HepG2 (cell line): Measurements from ENCODE around the gene ZFAND2B. TPM values are rescaled to one million over a fixed set of nuclear protein-coding genes. Genes with fewer than 3 reads are reported as not detected.
A peak's percentile ranks its signal among the peaks of the same experiment; 100 is the strongest.

ENCODE experiments used
- CBX5 ChIP-seq: sonication (generic); formaldehyde crosslinking; IDR thresholded peaks from 2 replicates; pipeline ENCODE4 v1.4.0; 2020; ENCODE audit warnings: missing genetic modification reagents, borderline replicate concordance
- EEA1 ChIP-seq: sonication (generic); formaldehyde crosslinking; IDR thresholded peaks from 2 replicates; pipeline ENCODE4 v1.5.1; 2020; ENCODE audit warnings: mild to moderate bottlenecking, missing genetic modification reagents, borderline replicate concordance
- FOXK2 ChIP-seq: fragments of 450-650 bp; IDR thresholded peaks from 2 replicates; pipeline ENCODE4 v1.6.1; 2016
- HBP1 ChIP-seq: IDR thresholded peaks from 2 replicates; pipeline ENCODE4 v1.6.1; 2016; ENCODE audit warnings: low read depth, control low read depth
- HOXA3 ChIP-seq: sonication (generic); formaldehyde crosslinking; IDR thresholded peaks from 2 replicates; pipeline ENCODE4 v1.5.0; 2020; ENCODE audit warnings: missing genetic modification reagents
- KAT7 ChIP-seq: IDR thresholded peaks from 2 replicates; pipeline ENCODE4 v1.6.1; 2018; ENCODE audit warnings: borderline replicate concordance, missing compliant biosample characterization
- KLF13 ChIP-seq: sonication (generic); formaldehyde crosslinking; IDR thresholded peaks from 2 replicates; pipeline ENCODE4 v1.4.0; 2020; ENCODE audit warnings: mild to moderate bottlenecking, missing genetic modification reagents
- MTERF4 ChIP-seq: sonication (generic); formaldehyde crosslinking; IDR thresholded peaks from 2 replicates; pipeline ENCODE4 v1.8.0; 2023; ENCODE audit warnings: mild to moderate bottlenecking, missing genetic modification reagents
- REL ChIP-seq: sonication (generic); formaldehyde crosslinking; conservative IDR thresholded peaks from 2 replicates; pipeline ENCODE4 v1.8.0; 2022; ENCODE audit warnings: mild to moderate bottlenecking, missing genetic modification reagents, moderate library complexity
- REXO4 ChIP-seq: sonication (generic); formaldehyde crosslinking; IDR thresholded peaks from 2 replicates; pipeline ENCODE4 v1.8.0; 2022; ENCODE audit warnings: missing genetic modification reagents, mild to moderate bottlenecking, borderline replicate concordance
- SAP130 ChIP-seq: IDR thresholded peaks from 2 replicates; pipeline ENCODE4 v1.6.1; 2016; ENCODE audit warnings: low read depth
- SMAD3 ChIP-seq: sonication (generic); formaldehyde crosslinking; IDR thresholded peaks from 2 replicates; pipeline ENCODE4 v1.4.0; 2020; ENCODE audit warnings: missing genetic modification reagents
- SMARCE1 ChIP-seq: fragments of 450-650 bp; IDR thresholded peaks from 2 replicates; pipeline ENCODE4 v1.6.1; 2017; ENCODE audit warnings: borderline replicate concordance
- SMYD3 ChIP-seq: sonication (generic); formaldehyde crosslinking; IDR thresholded peaks from 2 replicates; pipeline ENCODE4 v1.8.1; 2023; ENCODE audit warnings: mild to moderate bottlenecking, missing genetic modification reagents
- YY1 ChIP-seq: IDR thresholded peaks from 2 replicates; pipeline ENCODE4 v1.6.1; 2011; ENCODE audit warnings: low read length, low read depth, moderate library complexity, mild to moderate bottlenecking; ENCODE audit not compliant: insufficient read depth, insufficient replicate concordance
- ZFP90 ChIP-seq: sonication (generic); formaldehyde crosslinking; IDR thresholded peaks from 2 replicates; pipeline ENCODE4 v1.8.0; 2022; ENCODE audit warnings: missing genetic modification reagents, mild to moderate bottlenecking, inconsistent platforms, borderline replicate concordance
- ZKSCAN5 ChIP-seq: sonication (generic); formaldehyde crosslinking; IDR thresholded peaks from 2 replicates; pipeline ENCODE4 v1.5.1; 2020; ENCODE audit warnings: mild to moderate bottlenecking, missing genetic modification reagents
- ZKSCAN8 ChIP-seq: IDR thresholded peaks from 2 replicates; pipeline ENCODE4 v1.6.1; 2016; ENCODE audit warnings: borderline replicate concordance, missing genetic modification reagents, missing compliant biosample characterization
- ZNF337 ChIP-seq: sonication (generic); formaldehyde crosslinking; IDR thresholded peaks from 2 replicates; pipeline ENCODE4 v1.5.1; 2020; ENCODE audit warnings: missing genetic modification reagents, low read depth, mild to moderate bottlenecking, borderline replicate concordance
- ZNF33B ChIP-seq: sonication (generic); formaldehyde crosslinking; IDR thresholded peaks from 2 replicates; pipeline ENCODE4 v1.5.1; 2020; ENCODE audit warnings: mild to moderate bottlenecking, missing genetic modification reagents
- ZNF563 ChIP-seq: sonication (generic); formaldehyde crosslinking; IDR thresholded peaks from 2 replicates; pipeline ENCODE4 v1.8.0; 2022; ENCODE audit warnings: mild to moderate bottlenecking, moderate library complexity, missing genetic modification reagents
- ZNF777 ChIP-seq: sonication (generic); formaldehyde crosslinking; IDR thresholded peaks from 2 replicates; pipeline ENCODE4 v1.4.0; 2020; ENCODE audit warnings: missing genetic modification reagents
- polyA plus RNA-seq, 8 experiments: library from polyadenylated mRNA; depleted of rRNA in 3 of 8; stranded (reverse) in 7 of 8; unstranded in 1 of 8; fragments of >200 nt; fragmentation: Illumina TruSeq in 4 of 8; extraction: Trizol in 4 of 8; gene quantifications; 2 replicates each; pipeline versions ENCODE4 v1.2.1 to v1.2.3, GENCODE V29; 2011 to 2016; ENCODE audit warnings: low read depth in 4 of 8, missing spikeins in 1 of 8, mixed read lengths in 1 of 8; ENCODE audit not compliant: insufficient read depth in 1 of 8
- total RNA-seq, 5 experiments: library from RNA; depleted of rRNA; stranded (reverse); fragments of >200 nt; fragmentation: Illumina TruSeq; extraction: Trizol; gene quantifications; 2 replicates each; pipeline ENCODE4 v1.2.3, GENCODE V29; 2016; ENCODE audit warnings: low read depth in 1 of 5
- TF ChIP-seq, protein P1 (sequence below): sonication (generic); formaldehyde crosslinking; IDR thresholded peaks from 2 replicates; pipeline ENCODE4 v1.4.0; 2020; ENCODE audit warnings: mild to moderate bottlenecking, low read depth, missing genetic modification reagents
- TF ChIP-seq, protein P2 (sequence below): sonication (generic); formaldehyde crosslinking; conservative IDR thresholded peaks from 2 replicates; pipeline ENCODE4 v1.4.0; 2020; ENCODE audit warnings: missing genetic modification reagents

The ZFAND2B gene
- total and polyA plus RNA-seq, 2 of the 13 experiments (the other 11 are each of a cell fraction or from before 2014, with no cell fraction given), result 53.3 to 115 TPM

GRCh38 chr2:219160186-219161017 lies 46.2 kb upstream of the ZFAND2B start, which contains the start of gene NHEJ1 (continued):
- TF ChIP-seq, protein P1, sequence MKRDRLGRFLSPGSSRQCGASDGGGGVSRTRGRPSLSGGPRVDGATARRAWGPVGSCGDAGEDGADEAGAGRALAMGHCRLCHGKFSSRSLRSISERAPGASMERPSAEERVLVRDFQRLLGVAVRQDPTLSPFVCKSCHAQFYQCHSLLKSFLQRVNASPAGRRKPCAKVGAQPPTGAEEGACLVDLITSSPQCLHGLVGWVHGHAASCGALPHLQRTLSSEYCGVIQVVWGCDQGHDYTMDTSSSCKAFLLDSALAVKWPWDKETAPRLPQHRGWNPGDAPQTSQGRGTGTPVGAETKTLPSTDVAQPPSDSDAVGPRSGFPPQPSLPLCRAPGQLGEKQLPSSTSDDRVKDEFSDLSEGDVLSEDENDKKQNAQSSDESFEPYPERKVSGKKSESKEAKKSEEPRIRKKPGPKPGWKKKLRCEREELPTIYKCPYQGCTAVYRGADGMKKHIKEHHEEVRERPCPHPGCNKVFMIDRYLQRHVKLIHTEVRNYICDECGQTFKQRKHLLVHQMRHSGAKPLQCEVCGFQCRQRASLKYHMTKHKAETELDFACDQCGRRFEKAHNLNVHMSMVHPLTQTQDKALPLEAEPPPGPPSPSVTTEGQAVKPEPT, result no peak
- TF ChIP-seq MTERF4 (CRISPR knock-in tag) (peak; percentile 95), ZNF563 (CRISPR knock-in tag) (peak; percentile 91; the same call in 1 of the 2 replicates), HBP1 (CRISPR knock-in tag) (0 out of 2 replicates have a peak, but pooled peaks have one; percentile 34), SAP130 (CRISPR knock-in tag) (peak; percentile 88), ZNF337 (peak; percentile 82), SMAD3 (CRISPR knock-in tag) (peak; percentile 38), REXO4 (no peak), ZKSCAN5 (0 out of 2 replicates have a peak, but pooled peaks have one; percentile 73), SMYD3 (CRISPR knock-in tag) (peak; percentile 96), EEA1 (CRISPR knock-in tag) (peak; percentile 87; the same call in 1 of the 2 replicates), CBX5 (CRISPR knock-in tag) (peak; percentile 82; the same call in 1 of the 2 replicates), YY1 (peak; percentile 43), ZNF777 (CRISPR knock-in tag) (peak; percentile 81), HOXA3 (CRISPR knock-in tag) (peak; percentile 68; the same call in 1 of the 2 replicates), KLF13 (CRISPR knock-in tag) (peak; percentile 93), FOXK2 (no peak), KAT7 (CRISPR knock-in tag) (peak; percentile 92), SMARCE1 (no peak), ZNF33B (CRISPR knock-in tag) (peak; percentile 96), REL (CRISPR knock-in tag) (0 out of 2 replicates have a peak, but pooled peaks have one; percentile 41), ZFP90 (CRISPR knock-in tag) (peak; percentile 93), ZKSCAN8 (no peak)
- TF ChIP-seq, protein P2, sequence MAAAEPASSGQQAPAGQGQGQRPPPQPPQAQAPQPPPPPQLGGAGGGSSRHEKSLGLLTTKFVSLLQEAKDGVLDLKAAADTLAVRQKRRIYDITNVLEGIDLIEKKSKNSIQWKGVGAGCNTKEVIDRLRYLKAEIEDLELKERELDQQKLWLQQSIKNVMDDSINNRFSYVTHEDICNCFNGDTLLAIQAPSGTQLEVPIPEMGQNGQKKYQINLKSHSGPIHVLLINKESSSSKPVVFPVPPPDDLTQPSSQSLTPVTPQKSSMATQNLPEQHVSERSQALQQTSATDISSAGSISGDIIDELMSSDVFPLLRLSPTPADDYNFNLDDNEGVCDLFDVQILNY (CRISPR knock-in tag), result peak; percentile 63; the same call in 1 of the 2 replicates
